OCI-LY3 (cell line): ENCODE results near the gene EXOC1.

ENCODE experiments used
- CTCF ChIP-seq: fragments of 200-600, 300-600 bp; sonication (generic); IDR thresholded peaks from 2 replicates; pipeline ENCODE4 v1.5.1; 2014; ENCODE audit warnings: antibody characterized with exemption, low read length, low read depth
- EZH2phosphoT487 ChIP-seq: fragments of 200-600 bp; shearing (Covaris generic); IDR thresholded peaks from 2 replicates; pipeline ENCODE4 v1.6.1; 2018; ENCODE audit warnings: antibody characterized with exemption, mixed run types, low read depth

- TF ChIP-seq CTCF (no peak), EZH2phosphoT487 (no peak)
These were observed 22.9 kb downstream of the EXOC1 start for GRCh38 chr4:55876387-55876786.
